GM23248 (cell line): ENCODE results near the gene TRPC4AP. TPM values are rescaled to one million over a fixed set of nuclear protein-coding genes. Genes with fewer than 3 reads are reported as not detected.

Experiments used
- DNase-seq: peaks from one replicate; pipeline ENCODE4 v3.0.0-alpha.2; 2015
- H2AFZ ChIP-seq: fragments of 200-600 bp; sonication (generic); 2 replicates; pipeline ENCODE4 v1.6.1; 2016; ENCODE audit warnings: antibody characterized with exemption
- H3F3A ChIP-seq: fragments of 200-600 bp; sonication (generic); 2 replicates; pipeline ENCODE4 v1.6.1; 2016; ENCODE audit warnings: mild to moderate bottlenecking, antibody characterized with exemption, mixed run types; ENCODE audit not compliant: insufficient read depth
- H3K27ac ChIP-seq: fragments of 200-600 bp; sonication (generic); 2 replicates; pipeline ENCODE4 v1.5.1; 2016; ENCODE audit warnings: mild to moderate bottlenecking
- H3K27me3 ChIP-seq: fragments of 200-600 bp; sonication (generic); replicated peaks from 2 replicates; pipeline ENCODE4 v1.6.1; 2016; ENCODE audit warnings: mild to moderate bottlenecking; ENCODE audit not compliant: insufficient read depth
- H3K36me3 ChIP-seq: fragments of 200-600 bp; sonication (generic); 2 replicates; pipeline ENCODE4 v1.6.1; 2016; ENCODE audit warnings: low read depth, mild to moderate bottlenecking
- H3K4me1 ChIP-seq: fragments of 200-600 bp; sonication (generic); 2 replicates; pipeline ENCODE4 v1.6.1; 2016; ENCODE audit warnings: mild to moderate bottlenecking; ENCODE audit not compliant: insufficient read depth
- H3K4me2 ChIP-seq: fragments of 200-600 bp; sonication (generic); one replicate; pipeline ENCODE4 v1.6.1; 2016; ENCODE audit warnings: mild to moderate bottlenecking; ENCODE audit not compliant: unreplicated experiment
- H3K4me3 ChIP-seq: fragments of 200-600 bp; sonication (generic); 2 replicates; pipeline ENCODE4 v1.5.1; 2016; ENCODE audit warnings: mild to moderate bottlenecking
- H3K79me2 ChIP-seq: fragments of 200-600 bp; sonication (generic); 2 replicates; pipeline ENCODE4 v1.6.1; 2016; ENCODE audit warnings: mild to moderate bottlenecking; ENCODE audit not compliant: insufficient read depth
- H3K9ac ChIP-seq: fragments of 200-600 bp; sonication (generic); 2 replicates; pipeline ENCODE4 v1.6.1; 2016; ENCODE audit warnings: mild to moderate bottlenecking
- H3K9me2 ChIP-seq: fragments of 200-600 bp; sonication (generic); 2 replicates; pipeline ENCODE4 v1.6.1; 2016; ENCODE audit warnings: mixed run types, mild to moderate bottlenecking, moderate library complexity; ENCODE audit not compliant: insufficient read depth
- H3K9me3 ChIP-seq: fragments of 200-600 bp; sonication (generic); one replicate; pipeline ENCODE4 v1.6.1; 2017; ENCODE audit warnings: low read depth
- H4K20me1 ChIP-seq: fragments of 200-600 bp; sonication (generic); 2 replicates; pipeline ENCODE4 v1.6.0; 2016; ENCODE audit not compliant: insufficient read depth
- EZH2 ChIP-seq: fragments of 200-600 bp; sonication (generic); IDR thresholded peaks from 2 replicates; pipeline ENCODE4 v1.6.1; 2018; ENCODE audit warnings: antibody characterized with exemption, mild to moderate bottlenecking; ENCODE audit not compliant: insufficient read depth, poor library complexity, severe bottlenecking
- EZH2phosphoT487 ChIP-seq: fragments of 200-600 bp; sonication (generic); IDR thresholded peaks from 2 replicates; pipeline ENCODE4 v1.6.1; 2018; ENCODE audit warnings: antibody characterized with exemption, moderate library complexity, mild to moderate bottlenecking, low read depth; ENCODE audit not compliant: insufficient read depth
- WGBS, 2 experiments: methylation state at CpG; one replicate each; pipeline ENCODE4 v1.1.6; 2015 to 2017; ENCODE audit warnings: low lambda C conversion rate in 2 of 2, low coverage in 1 of 2; ENCODE audit errors: missing lambda C conversion rate in 2 of 2; 5-methylcytosine and 5-hydroxymethylcytosine counted together
- in situ Hi-C: fragments of 300-500 bp; cut with MboI; formaldehyde crosslinking; loops from 2 replicates; pipeline ENCODE4 v1.15.0; 2020
- polyA plus RNA-seq: library from polyadenylated mRNA; unstranded; fragments of >200 nt; fragmentation: Nextera tagmentation; extraction: Ambion mirVana; gene quantifications from 2 replicates; pipeline ENCODE4 v1.2.1, GENCODE V29; 2016
- total RNA-seq: library from RNA; depleted of rRNA; stranded (reverse); fragments of >200 nt; shearing (Covaris generic); gene quantifications from 2 replicates; pipeline ENCODE4 v1.2.3, GENCODE V29; 2014

Gene TRPC4AP
- total and polyA plus RNA-seq, 2 experiments from 2014 or later: 63.4 to 92.7 TPM

DNA sequence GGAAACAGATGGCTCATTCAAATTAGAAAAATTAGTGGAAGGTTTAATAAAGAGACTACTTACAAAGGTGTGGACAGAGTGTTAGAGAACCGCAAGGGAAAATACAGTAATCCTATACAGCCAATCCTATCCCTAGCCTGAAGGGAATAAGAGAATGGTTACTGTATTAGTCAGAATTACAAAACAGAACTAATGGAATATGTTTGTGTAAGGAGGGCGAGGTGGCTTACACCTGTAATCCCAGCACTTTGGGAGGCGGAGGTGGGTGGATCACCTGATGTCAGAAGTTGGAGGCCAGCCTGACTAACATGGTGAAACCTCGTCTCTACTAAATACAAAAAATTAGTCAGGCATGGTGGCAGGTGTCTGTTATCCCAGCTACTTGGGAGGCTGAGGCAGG lies 16.3 kb upstream of the TRPC4AP start:
- Histone ChIP-seq H3K4me2 (no peak overlapping the region), H3K9me3 (no peaks in the 10 kb centered on the region), H3K4me3 (no peak overlapping the region), H2AFZ (no peak overlapping the region), H3K9ac (no peak overlapping the region), H3K27ac (no peak overlapping the region), H3F3A (peaks cover 30% of the 10 kb centered on the region), H3K9me2 (no peaks in the 10 kb centered on the region), H3K79me2 (no peaks in the 10 kb centered on the region), H3K4me1 (peaks cover 22% of the 10 kb centered on the region), H3K36me3 (no peaks in the 10 kb centered on the region), H3K27me3 (no peaks in the 10 kb centered on the region), H4K20me1 (no peaks in the 10 kb centered on the region)
- in situ Hi-C loops: no loop called here
- no peak for DNase-seq
- TF ChIP-seq EZH2phosphoT487 (no peak), EZH2 (no peak)
- WGBS, 2 experiments: 92 to 97% methylated on average over 4 of the region's 4 CpGs

- H3K4me1 ChIP-seq: peaks cover 16% of the 10 kb centered on the region
- H3K79me2 ChIP-seq: no peaks in the 10 kb centered on the region
- H3K9me3 ChIP-seq: no peaks in the 10 kb centered on the region
- H3K4me2 ChIP-seq: no peak overlapping the region
- in situ Hi-C loops: no loop called here
- H3F3A ChIP-seq: peaks cover 16% of the 10 kb centered on the region
- H3K36me3 ChIP-seq: no peaks in the 10 kb centered on the region
- peak; percentile 6 for DNase-seq
- H3K27ac ChIP-seq: no peak overlapping the region
- H4K20me1 ChIP-seq: no peaks in the 10 kb centered on the region
- no peaks in the 10 kb centered on the region for H3K9me2 ChIP-seq
- H3K4me3 ChIP-seq: no peak overlapping the region
- WGBS, 2 experiments: 88 to 94% methylated on average over 1 of the region's 1 CpG
- TF ChIP-seq EZH2 (no peak), EZH2phosphoT487 (no peak)
- no peak overlapping the region for H3K9ac ChIP-seq
- H3K27me3 ChIP-seq: no peaks in the 10 kb centered on the region
- H2AFZ ChIP-seq: no peak overlapping the region
These were observed 14.3 kb upstream of the TRPC4AP start for GRCh38 chr20:35106827-35107380.

- no peaks in the 10 kb centered on the region for H3K9me3 ChIP-seq
- H3K27ac ChIP-seq: no peak overlapping the region
- no peak for DNase-seq
- H3K36me3 ChIP-seq: no peaks in the 10 kb centered on the region
- H3K4me3 ChIP-seq: no peak overlapping the region
- no peaks in the 10 kb centered on the region for H3K79me2 ChIP-seq
- H3K4me2 ChIP-seq: no peak overlapping the region
- WGBS, 2 experiments: 56 to 64% methylated on average over 3 of the region's 3 CpGs
- TF ChIP-seq EZH2 (no peak), EZH2phosphoT487 (no peak)
- no peak overlapping the region for H2AFZ ChIP-seq
- H3K9me2 ChIP-seq: no peaks in the 10 kb centered on the region
- H4K20me1 ChIP-seq: no peaks in the 10 kb centered on the region
- H3F3A ChIP-seq: no peaks in the 10 kb centered on the region
- in situ Hi-C loops: no loop called here
- H3K9ac ChIP-seq: no peak overlapping the region
- no peaks in the 10 kb centered on the region for H3K27me3 ChIP-seq
- no peaks in the 10 kb centered on the region; the same call in 1 of the 2 replicates for H3K4me1 ChIP-seq
These were observed 12.2 kb upstream of the TRPC4AP start for GRCh38 chr20:35104685-35105295.

- H3K36me3 ChIP-seq: no peaks in the 10 kb centered on the region
- H3K4me3 ChIP-seq: no peak overlapping the region
- no peak overlapping the region for H3K27ac ChIP-seq
- no peaks in the 10 kb centered on the region for H3K4me1 ChIP-seq
- peaks cover 3% of the 10 kb centered on the region; the same call in 1 of the 2 replicates for H3F3A ChIP-seq
- in situ Hi-C loops: no loop called here
- WGBS, 2 experiments: 75 to 78% methylated on average over 8 of the region's 8 CpGs
- no peak overlapping the region for H3K4me2 ChIP-seq
- no peaks in the 10 kb centered on the region for H3K27me3 ChIP-seq
- no peak for DNase-seq
- no peaks in the 10 kb centered on the region for H3K9me2 ChIP-seq
- H3K9me3 ChIP-seq: no peaks in the 10 kb centered on the region
- no peak overlapping the region for H2AFZ ChIP-seq
- no peak for TF ChIP-seq EZH2
- TF ChIP-seq EZH2phosphoT487: no peak
- H3K79me2 ChIP-seq: no peaks in the 10 kb centered on the region
- H3K9ac ChIP-seq: no peak overlapping the region
- H4K20me1 ChIP-seq: no peaks in the 10 kb centered on the region
These were observed 9.0 kb upstream of the TRPC4AP start for GRCh38 chr20:35101620-35102019.
